Choroid plexus epithelial cell (primary cell): ENCODE measurements around the gene HEATR5A.
A peak's percentile ranks its signal among the peaks of the same experiment; 100 is the strongest.
"Not testable (repeated sequence)": the region's sequence is repeated elsewhere in the genome, so short reads cannot be mapped to it uniquely, and the experiment has no call there.

ENCODE experiments used
- DNase-seq: peaks from one replicate; pipeline ENCODE4 v3.0.0-alpha.2; 2010; ENCODE audit warnings: low read depth
- H3K4me3 ChIP-seq: 2 replicates; pipeline ENCODE4 v1.5.1; 2011; ENCODE audit warnings: low read depth, mild to moderate bottlenecking, control low read depth, low read length, moderate library complexity
- TF ChIP-seq, protein P1 (sequence below): conservative IDR thresholded peaks from 2 replicates; pipeline ENCODE4 v1.5.1; 2011; ENCODE audit warnings: low read depth, mild to moderate bottlenecking, control low read depth, inconsistent platforms, low read length, moderate library complexity

Gene HEATR5A

DNA sequence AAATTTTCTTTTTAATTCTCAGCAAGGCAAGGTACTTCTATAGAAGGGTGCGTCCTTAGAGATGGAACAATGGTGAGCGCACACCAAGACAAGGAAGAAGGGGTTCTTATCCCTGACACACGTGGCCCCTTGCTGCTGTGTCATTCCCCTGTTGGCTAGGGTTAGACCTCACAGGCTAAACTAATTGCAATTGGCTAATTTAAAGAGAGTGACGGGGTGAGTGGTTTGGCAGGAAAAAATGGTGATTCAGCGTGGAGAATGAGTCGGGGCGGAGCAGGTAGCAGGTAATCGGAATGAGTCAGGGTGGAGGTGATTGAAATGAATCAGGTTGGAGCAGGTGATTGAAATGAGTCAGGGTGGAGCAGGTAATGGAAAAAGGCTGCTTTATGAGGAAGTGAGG, 176.5 kb downstream of the HEATR5A start:
- TF ChIP-seq, protein P1, sequence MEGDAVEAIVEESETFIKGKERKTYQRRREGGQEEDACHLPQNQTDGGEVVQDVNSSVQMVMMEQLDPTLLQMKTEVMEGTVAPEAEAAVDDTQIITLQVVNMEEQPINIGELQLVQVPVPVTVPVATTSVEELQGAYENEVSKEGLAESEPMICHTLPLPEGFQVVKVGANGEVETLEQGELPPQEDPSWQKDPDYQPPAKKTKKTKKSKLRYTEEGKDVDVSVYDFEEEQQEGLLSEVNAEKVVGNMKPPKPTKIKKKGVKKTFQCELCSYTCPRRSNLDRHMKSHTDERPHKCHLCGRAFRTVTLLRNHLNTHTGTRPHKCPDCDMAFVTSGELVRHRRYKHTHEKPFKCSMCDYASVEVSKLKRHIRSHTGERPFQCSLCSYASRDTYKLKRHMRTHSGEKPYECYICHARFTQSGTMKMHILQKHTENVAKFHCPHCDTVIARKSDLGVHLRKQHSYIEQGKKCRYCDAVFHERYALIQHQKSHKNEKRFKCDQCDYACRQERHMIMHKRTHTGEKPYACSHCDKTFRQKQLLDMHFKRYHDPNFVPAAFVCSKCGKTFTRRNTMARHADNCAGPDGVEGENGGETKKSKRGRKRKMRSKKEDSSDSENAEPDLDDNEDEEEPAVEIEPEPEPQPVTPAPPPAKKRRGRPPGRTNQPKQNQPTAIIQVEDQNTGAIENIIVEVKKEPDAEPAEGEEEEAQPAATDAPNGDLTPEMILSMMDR = no peak
- H3K4me3 ChIP-seq = no peak overlapping the region
- no peak for DNase-seq

DNA sequence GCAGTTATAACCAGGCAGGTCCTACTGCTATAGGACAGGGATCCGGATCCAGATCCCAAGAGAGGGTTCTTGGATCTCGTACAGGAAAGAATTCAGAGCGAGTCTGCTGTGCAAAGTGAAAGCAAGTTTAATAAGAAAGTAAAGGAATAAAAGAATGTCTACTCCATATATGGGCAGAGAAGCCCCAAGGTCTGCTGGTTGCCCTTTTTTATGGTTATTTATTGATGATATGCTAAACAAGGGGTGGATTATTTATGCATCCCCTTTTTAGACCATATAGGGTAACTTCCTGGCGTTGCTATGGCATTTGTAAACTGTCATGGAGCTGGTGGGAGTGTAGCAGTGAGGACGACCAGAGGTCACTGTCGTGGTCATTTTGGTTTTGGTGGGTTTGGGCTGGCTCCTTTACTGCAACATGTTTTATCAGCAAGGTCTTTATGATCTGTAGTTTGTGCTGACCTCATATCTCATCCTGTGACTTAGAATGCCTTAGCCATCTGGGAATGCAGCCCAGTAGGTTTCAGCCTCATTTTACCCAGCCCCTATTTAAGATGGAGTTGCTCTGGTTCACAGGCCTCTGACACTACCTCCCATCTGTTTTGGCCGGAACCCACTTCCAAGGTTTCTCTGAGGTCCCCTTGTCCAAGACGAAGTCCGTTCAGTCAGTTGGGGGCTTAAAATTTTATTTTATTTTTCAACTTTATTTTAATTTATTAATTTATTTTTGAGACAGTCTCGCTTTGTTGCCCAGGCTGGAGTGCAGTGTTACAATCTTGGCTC, 178.0 kb downstream of the HEATR5A start:
- DNase-seq = peak; percentile 51
- not testable (repeated sequence) for H3K4me3 ChIP-seq
